H9 (cell line): Measurements from ENCODE around the gene DOCK1. TPM values are rescaled to one million over a fixed set of nuclear protein-coding genes. Genes with fewer than 3 reads are reported as not detected.

Source experiments
- DNase-seq: peaks from one replicate; pipeline ENCODE4 v3.0.0-alpha.2; 2017
- H2AFZ ChIP-seq: one replicate; pipeline ENCODE4 v1.6.1; 2013; ENCODE audit warnings: mild to moderate bottlenecking, low read length, control low read depth, moderate library complexity
- H2AK5ac ChIP-seq: 2 replicates; pipeline ENCODE4 v1.6.1; 2013; ENCODE audit warnings: low read length, control low read depth, mixed read lengths; ENCODE audit not compliant: insufficient read length
- H2BK120ac ChIP-seq: one replicate; pipeline ENCODE4 v1.6.1; 2013; ENCODE audit warnings: low read depth, mild to moderate bottlenecking, low read length, control low read depth, inconsistent platforms; ENCODE audit not compliant: poor library complexity, severe bottlenecking
- H2BK12ac ChIP-seq: 2 replicates; pipeline ENCODE4 v1.6.1; 2013; ENCODE audit warnings: low read length, control low read depth, mixed read lengths, low read depth; ENCODE audit not compliant: insufficient read length
- H2BK15ac ChIP-seq: 2 replicates; pipeline ENCODE4 v1.6.1; 2013; ENCODE audit warnings: low read depth, low read length, control low read depth
- H2BK20ac ChIP-seq: one replicate; pipeline ENCODE4 v1.6.1; 2013; ENCODE audit warnings: low read depth, mild to moderate bottlenecking, low read length, control low read depth, inconsistent platforms; ENCODE audit not compliant: poor library complexity, severe bottlenecking
- H2BK5ac ChIP-seq: 2 replicates; pipeline ENCODE4 v1.6.1; 2013; ENCODE audit warnings: low read length, control low read depth, mixed read lengths; ENCODE audit not compliant: insufficient read length
- H3K14ac ChIP-seq: 2 replicates; pipeline ENCODE4 v1.6.1; 2013; ENCODE audit warnings: low read length, control low read depth; ENCODE audit not compliant: insufficient read depth
- H3K18ac ChIP-seq: 2 replicates; pipeline ENCODE4 v1.6.1; 2013; ENCODE audit warnings: low read depth, mild to moderate bottlenecking, mixed read lengths, low read length, control low read depth; ENCODE audit not compliant: insufficient read length
- H3K23ac ChIP-seq: 2 replicates; pipeline ENCODE4 v1.6.1; 2013; ENCODE audit warnings: low read length, control low read depth, mixed read lengths, low read depth; ENCODE audit not compliant: insufficient read length
- H3K23me2 ChIP-seq: 2 replicates; pipeline ENCODE4 v1.6.1; 2013; ENCODE audit warnings: low read depth, mild to moderate bottlenecking, mixed read lengths, low read length, control low read depth; ENCODE audit not compliant: insufficient read length, poor library complexity, severe bottlenecking
- H3K27ac ChIP-seq: 2 replicates; pipeline ENCODE4 v1.5.1; 2013; ENCODE audit warnings: low read length, control low read depth, mixed read lengths, low read depth; ENCODE audit not compliant: insufficient read length
- H3K27me3 ChIP-seq: 2 replicates; pipeline ENCODE4 v1.6.1; 2013; ENCODE audit warnings: low read length, control low read depth, inconsistent platforms; ENCODE audit not compliant: insufficient read depth
- H3K4ac ChIP-seq: 2 replicates; pipeline ENCODE4 v1.6.1; 2013; ENCODE audit warnings: low read depth, mild to moderate bottlenecking, control low read depth, inconsistent platforms, low read length, moderate library complexity
- H3K4me1 ChIP-seq: 2 replicates; pipeline ENCODE4 v1.6.1; 2013; ENCODE audit warnings: low read length, control low read depth, inconsistent platforms; ENCODE audit not compliant: insufficient read depth
- H3K4me2 ChIP-seq: 2 replicates; pipeline ENCODE4 v1.6.1; 2013; ENCODE audit warnings: low read length, control low read depth, mixed read lengths; ENCODE audit not compliant: insufficient read length, insufficient read depth
- H3K56ac ChIP-seq: 2 replicates; pipeline ENCODE4 v1.6.1; 2013; ENCODE audit warnings: low read depth, mild to moderate bottlenecking, mixed read lengths, low read length, control low read depth; ENCODE audit not compliant: insufficient read length
- H3K79me1 ChIP-seq: 2 replicates; pipeline ENCODE4 v1.6.1; 2013; ENCODE audit warnings: low read depth, mild to moderate bottlenecking, moderate library complexity, low read length, control low read depth, inconsistent platforms; ENCODE audit not compliant: insufficient read depth, poor library complexity, severe bottlenecking
- H3K79me2 ChIP-seq: 2 replicates; pipeline ENCODE4 v1.6.1; 2013; ENCODE audit warnings: low read length, control low read depth, inconsistent platforms; ENCODE audit not compliant: insufficient read depth
- H3K9ac ChIP-seq: 2 replicates; pipeline ENCODE4 v1.6.1; 2013; ENCODE audit warnings: low read length, control low read depth, mixed read lengths; ENCODE audit not compliant: insufficient read length; ENCODE audit errors: extremely low read depth
- H3K9me3 ChIP-seq: one replicate; pipeline ENCODE4 v1.6.1; 2013; ENCODE audit warnings: low read depth, low read length, inconsistent platforms; ENCODE audit not compliant: control insufficient read depth
- H3T11ph ChIP-seq: one replicate; pipeline ENCODE4 v1.6.1; 2013; ENCODE audit warnings: mild to moderate bottlenecking, low read length, control low read depth, inconsistent platforms
- H4K20me1 ChIP-seq: one replicate; pipeline ENCODE4 v1.6.1; 2013; ENCODE audit not compliant: control insufficient read depth, insufficient read length, insufficient read depth
- H4K5ac ChIP-seq: 2 replicates; pipeline ENCODE4 v1.6.1; 2013; ENCODE audit warnings: low read depth, mild to moderate bottlenecking, mixed read lengths, low read length, control low read depth; ENCODE audit not compliant: insufficient read length
- H4K8ac ChIP-seq: replicated peaks from 2 replicates; pipeline ENCODE4 v1.6.1; 2013; ENCODE audit warnings: low read length, control low read depth, mixed read lengths, low read depth; ENCODE audit not compliant: insufficient read length
- H4K91ac ChIP-seq: 2 replicates; pipeline ENCODE4 v1.6.1; 2013; ENCODE audit warnings: low read depth, mild to moderate bottlenecking, moderate library complexity, mixed read lengths, low read length, control low read depth; ENCODE audit not compliant: insufficient read length
- H3K27ac Mint-ChIP-seq, 3 experiments: 2 replicates in 2 of 3; 3 replicates in 1 of 3; pipeline ENCODE4 v1.8.0; 2020 to 2021; ENCODE audit warnings: mixed read lengths in 3 of 3, mild to moderate bottlenecking in 1 of 3, moderate library complexity in 1 of 3
- H3K27me3 Mint-ChIP-seq: 2 replicates; pipeline ENCODE4 v1.8.0; 2021; ENCODE audit warnings: low read depth, mild to moderate bottlenecking, moderate library complexity, mixed read lengths
- H3K36me3 Mint-ChIP-seq, 3 experiments: 2 replicates in 2 of 3; 3 replicates in 1 of 3; pipeline ENCODE4 v1.8.0; 2020 to 2021; ENCODE audit warnings: low read depth in 3 of 3, mixed read lengths in 3 of 3; ENCODE audit not compliant: insufficient read depth in 1 of 3
- H3K4me1 Mint-ChIP-seq, 2 experiments: 2 replicates each; pipeline ENCODE4 v1.8.0; 2020; ENCODE audit warnings: mixed read lengths in 2 of 2
- H3K4me3 Mint-ChIP-seq, 2 experiments: 2 replicates in 1 of 2; 3 replicates in 1 of 2; pipeline ENCODE4 v1.8.0; 2020 to 2021; ENCODE audit warnings: mild to moderate bottlenecking in 2 of 2, mixed read lengths in 2 of 2, moderate library complexity in 1 of 2
- H3K9me3 Mint-ChIP-seq, 2 experiments: 2 replicates in 1 of 2; 3 replicates in 1 of 2; pipeline ENCODE4 v1.8.0; 2020; ENCODE audit warnings: mild to moderate bottlenecking in 2 of 2, mixed read lengths in 2 of 2, moderate library complexity in 1 of 2
- CTCF ChIP-seq: fragments of 200-600 bp; sonication (generic); conservative IDR thresholded peaks from 3 replicates; pipeline ENCODE4 v1.8.0; 2021; ENCODE audit warnings: antibody characterized with exemption, mild to moderate bottlenecking
- WGBS: extraction: QIAGEN DNeasy Blood & Tissue Kit; methylation state at CpG from one replicate; pipeline ENCODE4 v1.1.7; 2013; ENCODE audit warnings: missing lambda C conversion rate, low lambda C conversion rate, mixed read lengths; ENCODE audit not compliant: insufficient read length; ENCODE audit errors: extremely low coverage; 5-methylcytosine and 5-hydroxymethylcytosine counted together
- total RNA-seq: library from RNA; stranded (reverse); gene quantifications from 2 replicates; pipeline ENCODE4 v1.2.1, GENCODE V29; 2021

DOCK1 gene
- total RNA-seq, 1 experiment from 2014 or later, result 57.0 TPM

- Histone ChIP-seq H4K20me1 (no peaks in the 10 kb centered on the region), H3K4me2 (no peak overlapping the region), H3K9me3 (no peaks in the 10 kb centered on the region), H3K23me2 (no peaks in the 10 kb centered on the region), H3K79me2 (no peaks in the 10 kb centered on the region), H2BK20ac (no peak overlapping the region), H2BK120ac (no peak overlapping the region), H2AK5ac (no peak overlapping the region), H3K4me1 (peaks cover 7% of the 10 kb centered on the region; the same call in 1 of the 2 replicates), H3K27ac (no peak overlapping the region), H3K9ac (no peak overlapping the region), H3K4ac (no peak overlapping the region), H2BK12ac (no peak overlapping the region), H2BK15ac (no peak overlapping the region), H3K27me3 (no peaks in the 10 kb centered on the region), H2BK5ac (no peak overlapping the region), H3K23ac (no peak overlapping the region), H3T11ph (no peak overlapping the region), H3K18ac (no peak overlapping the region), H4K8ac (no peak overlapping the region), H3K79me1 (no peaks in the 10 kb centered on the region), H3K56ac (no peak overlapping the region), H4K5ac (no peak overlapping the region), H2AFZ (no peak overlapping the region), H3K14ac (no peak overlapping the region), H4K91ac (no peak overlapping the region)
- WGBS, result no CpG with 5 or more reads among the region's 4 CpGs
- H3K4me3 Mint-ChIP-seq, result no peak overlapping the region
- no peak for DNase-seq
- no peak overlapping the region; a peak in 1 of 7 replicates for H3K27ac Mint-ChIP-seq
- H3K9me3 Mint-ChIP-seq, result no peaks in the 10 kb centered on the region
- no peak for TF ChIP-seq CTCF
- no peaks in the 10 kb centered on the region; a peak in 1 of 7 replicates for H3K36me3 Mint-ChIP-seq
- H3K4me1 Mint-ChIP-seq, result peaks cover 14 to 23% of the 10 kb centered on the region in 2 experiments
- H3K27me3 Mint-ChIP-seq, result no peaks in the 10 kb centered on the region
These were observed 251.9 kb downstream of the DOCK1 start for GRCh38 chr10:127157089-127157488.
